ENCODE measurements around the gene MAGI2.

The MAGI2 gene

DNA sequence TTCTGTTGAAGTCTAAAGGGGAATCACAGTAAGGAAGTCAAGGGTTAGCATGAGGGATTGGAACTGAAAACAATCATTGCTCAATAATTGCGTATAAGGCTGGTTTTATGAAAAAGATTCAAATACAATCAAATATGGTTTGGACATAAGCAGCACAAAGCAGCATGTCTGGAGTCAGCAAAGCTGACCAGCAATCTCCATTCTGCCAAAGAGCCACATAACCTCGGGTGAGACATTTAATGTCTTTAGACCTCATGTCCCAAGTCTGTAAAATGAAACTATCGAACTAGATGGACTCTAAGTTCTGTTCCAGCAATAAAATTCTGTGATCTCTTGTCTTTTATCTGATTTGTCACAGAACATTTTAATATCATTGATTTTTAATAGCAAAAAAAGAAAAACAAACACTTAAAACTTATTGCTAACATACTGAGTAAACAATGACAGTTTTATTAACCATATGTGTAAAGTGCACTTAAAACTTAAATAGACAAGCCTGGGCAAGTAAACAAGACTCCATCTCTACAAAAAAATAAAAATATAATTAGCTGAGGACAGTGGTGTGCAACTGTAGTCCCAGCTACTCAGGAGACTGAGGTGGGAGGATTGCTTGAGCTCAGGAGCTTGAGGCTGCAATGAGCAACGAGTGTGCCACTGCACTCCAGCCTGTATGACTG, 217.0 kb downstream of the MAGI2 start:
- Histone ChIP-seq H3K9me3 (ENCODE audit: control insufficient read depth, insufficient read depth, low read length) (peaks cover 6% of the 10 kb centered on the region; the same call in 1 of the 2 replicates), H3K27ac (ENCODE audit: low read depth, low read length) (no peak overlapping the region), H4K20me1 (ENCODE audit: control insufficient read depth, insufficient read depth, low read depth, low read length) (no peaks in the 10 kb centered on the region), H3K4me3 (ENCODE audit: low read length) (no peak overlapping the region), H3K4me2 (ENCODE audit: low read length) (no peak overlapping the region), H3F3A (ENCODE audit: control insufficient read depth, insufficient read depth) (no peaks in the 10 kb centered on the region), H3K79me2 (ENCODE audit: control insufficient read depth, low read length) (no peaks in the 10 kb centered on the region), H3K36me3 (ENCODE audit: control insufficient read depth, low read length) (no peaks in the 10 kb centered on the region), H3K9me2 (replicated peaks; ENCODE audit: control insufficient read depth, low read length) (no peaks in the 10 kb centered on the region), H3K27me3 (ENCODE audit: control insufficient read depth, low read length) (no peaks in the 10 kb centered on the region), H3K4me1 (ENCODE audit: control insufficient read depth, low read length) (no peaks in the 10 kb centered on the region)
- no peak for TF ChIP-seq EZH2phosphoT487 (IDR thresholded peaks at IDR 0.05; ENCODE audit: borderline replicate concordance, low read length)
- TF ChIP-seq, protein P1, sequence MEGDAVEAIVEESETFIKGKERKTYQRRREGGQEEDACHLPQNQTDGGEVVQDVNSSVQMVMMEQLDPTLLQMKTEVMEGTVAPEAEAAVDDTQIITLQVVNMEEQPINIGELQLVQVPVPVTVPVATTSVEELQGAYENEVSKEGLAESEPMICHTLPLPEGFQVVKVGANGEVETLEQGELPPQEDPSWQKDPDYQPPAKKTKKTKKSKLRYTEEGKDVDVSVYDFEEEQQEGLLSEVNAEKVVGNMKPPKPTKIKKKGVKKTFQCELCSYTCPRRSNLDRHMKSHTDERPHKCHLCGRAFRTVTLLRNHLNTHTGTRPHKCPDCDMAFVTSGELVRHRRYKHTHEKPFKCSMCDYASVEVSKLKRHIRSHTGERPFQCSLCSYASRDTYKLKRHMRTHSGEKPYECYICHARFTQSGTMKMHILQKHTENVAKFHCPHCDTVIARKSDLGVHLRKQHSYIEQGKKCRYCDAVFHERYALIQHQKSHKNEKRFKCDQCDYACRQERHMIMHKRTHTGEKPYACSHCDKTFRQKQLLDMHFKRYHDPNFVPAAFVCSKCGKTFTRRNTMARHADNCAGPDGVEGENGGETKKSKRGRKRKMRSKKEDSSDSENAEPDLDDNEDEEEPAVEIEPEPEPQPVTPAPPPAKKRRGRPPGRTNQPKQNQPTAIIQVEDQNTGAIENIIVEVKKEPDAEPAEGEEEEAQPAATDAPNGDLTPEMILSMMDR (IDR thresholded peaks at IDR 0.05; ENCODE audit: low read depth, low read length, poor library complexity, severe bottlenecking): no peak

GRCh38 chr7:79227044-79227443, 226.4 kb downstream of the MAGI2 start:
- Histone ChIP-seq H3K27ac (ENCODE audit: low read depth, low read length) (no peak overlapping the region), H3K27me3 (ENCODE audit: control insufficient read depth, low read length) (no peaks in the 10 kb centered on the region), H3K36me3 (ENCODE audit: control insufficient read depth, low read length) (no peaks in the 10 kb centered on the region), H4K20me1 (ENCODE audit: control insufficient read depth, insufficient read depth, low read depth, low read length) (no peaks in the 10 kb centered on the region), H3K4me2 (ENCODE audit: low read length) (no peak overlapping the region), H3K79me2 (ENCODE audit: control insufficient read depth, low read length) (no peaks in the 10 kb centered on the region), H3K9me3 (ENCODE audit: control insufficient read depth, insufficient read depth, low read length) (no peaks in the 10 kb centered on the region), H3K4me3 (ENCODE audit: low read length) (no peak overlapping the region), H3K9me2 (replicated peaks; ENCODE audit: control insufficient read depth, low read length) (no peaks in the 10 kb centered on the region), H3K4me1 (ENCODE audit: control insufficient read depth, low read length) (no peaks in the 10 kb centered on the region), H3F3A (ENCODE audit: control insufficient read depth, insufficient read depth) (no peaks in the 10 kb centered on the region)
- TF ChIP-seq, protein P1 (IDR thresholded peaks at IDR 0.05; ENCODE audit: low read depth, low read length, poor library complexity, severe bottlenecking): no peak
- no peak for TF ChIP-seq EZH2phosphoT487 (IDR thresholded peaks at IDR 0.05; ENCODE audit: borderline replicate concordance, low read length)

DNA sequence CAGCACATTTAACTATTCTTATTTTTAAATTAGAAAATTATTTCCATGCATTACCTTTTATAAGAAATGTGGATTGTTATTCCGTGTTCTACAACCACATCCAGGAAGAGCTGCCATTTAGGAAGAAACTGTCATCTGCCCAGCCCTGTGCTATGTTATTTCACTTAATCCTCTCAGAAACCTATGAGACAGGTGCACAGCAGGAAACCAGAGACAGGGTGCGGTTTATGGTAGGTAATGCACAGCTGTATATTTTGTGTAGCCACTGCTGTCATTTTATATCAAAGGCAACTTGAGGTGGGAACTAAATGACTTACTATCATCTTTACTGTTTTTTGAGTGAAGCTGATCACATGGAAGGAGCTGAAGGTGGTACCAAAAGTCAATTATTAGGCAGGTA, 232.3 kb downstream of the MAGI2 start:
- H3K9me2 ChIP-seq (replicated peaks; ENCODE audit: control insufficient read depth, low read length): no peaks in the 10 kb centered on the region
- H3K4me2 ChIP-seq (ENCODE audit: low read length): no peak overlapping the region
- no peaks in the 10 kb centered on the region for H3K9me3 ChIP-seq (ENCODE audit: control insufficient read depth, insufficient read depth, low read length)
- H3K4me1 ChIP-seq (ENCODE audit: control insufficient read depth, low read length): no peaks in the 10 kb centered on the region
- no peaks in the 10 kb centered on the region for H4K20me1 ChIP-seq (ENCODE audit: control insufficient read depth, insufficient read depth, low read depth, low read length)
- H3F3A ChIP-seq (ENCODE audit: control insufficient read depth, insufficient read depth): no peaks in the 10 kb centered on the region
- no peaks in the 10 kb centered on the region for H3K36me3 ChIP-seq (ENCODE audit: control insufficient read depth, low read length)
- H3K4me3 ChIP-seq (ENCODE audit: low read length): no peak overlapping the region
- no peak overlapping the region for H3K27ac ChIP-seq (ENCODE audit: low read depth, low read length)
- no peaks in the 10 kb centered on the region for H3K79me2 ChIP-seq (ENCODE audit: control insufficient read depth, low read length)
- H3K27me3 ChIP-seq (ENCODE audit: control insufficient read depth, low read length): no peaks in the 10 kb centered on the region
- TF ChIP-seq, protein P1 (IDR thresholded peaks at IDR 0.05; ENCODE audit: low read depth, low read length, poor library complexity, severe bottlenecking): no peak
- no peak for TF ChIP-seq EZH2phosphoT487 (IDR thresholded peaks at IDR 0.05; ENCODE audit: borderline replicate concordance, low read length)
